DMS53 treated with DMSO at 0.1 percent for 48 hours (cell line): ENCODE results near the gene DIAPH3.
"Not testable (repeated sequence)": the region's sequence is repeated elsewhere in the genome, so short reads cannot be mapped to it uniquely, and the experiment has no call there.

Experiments used
- DNase-seq: peaks from one replicate; lab custom pipeline; 2025; ENCODE audit not compliant: unreplicated experiment; lab: John Stamatoyannopoulos, UW

The DIAPH3 gene, protein sequence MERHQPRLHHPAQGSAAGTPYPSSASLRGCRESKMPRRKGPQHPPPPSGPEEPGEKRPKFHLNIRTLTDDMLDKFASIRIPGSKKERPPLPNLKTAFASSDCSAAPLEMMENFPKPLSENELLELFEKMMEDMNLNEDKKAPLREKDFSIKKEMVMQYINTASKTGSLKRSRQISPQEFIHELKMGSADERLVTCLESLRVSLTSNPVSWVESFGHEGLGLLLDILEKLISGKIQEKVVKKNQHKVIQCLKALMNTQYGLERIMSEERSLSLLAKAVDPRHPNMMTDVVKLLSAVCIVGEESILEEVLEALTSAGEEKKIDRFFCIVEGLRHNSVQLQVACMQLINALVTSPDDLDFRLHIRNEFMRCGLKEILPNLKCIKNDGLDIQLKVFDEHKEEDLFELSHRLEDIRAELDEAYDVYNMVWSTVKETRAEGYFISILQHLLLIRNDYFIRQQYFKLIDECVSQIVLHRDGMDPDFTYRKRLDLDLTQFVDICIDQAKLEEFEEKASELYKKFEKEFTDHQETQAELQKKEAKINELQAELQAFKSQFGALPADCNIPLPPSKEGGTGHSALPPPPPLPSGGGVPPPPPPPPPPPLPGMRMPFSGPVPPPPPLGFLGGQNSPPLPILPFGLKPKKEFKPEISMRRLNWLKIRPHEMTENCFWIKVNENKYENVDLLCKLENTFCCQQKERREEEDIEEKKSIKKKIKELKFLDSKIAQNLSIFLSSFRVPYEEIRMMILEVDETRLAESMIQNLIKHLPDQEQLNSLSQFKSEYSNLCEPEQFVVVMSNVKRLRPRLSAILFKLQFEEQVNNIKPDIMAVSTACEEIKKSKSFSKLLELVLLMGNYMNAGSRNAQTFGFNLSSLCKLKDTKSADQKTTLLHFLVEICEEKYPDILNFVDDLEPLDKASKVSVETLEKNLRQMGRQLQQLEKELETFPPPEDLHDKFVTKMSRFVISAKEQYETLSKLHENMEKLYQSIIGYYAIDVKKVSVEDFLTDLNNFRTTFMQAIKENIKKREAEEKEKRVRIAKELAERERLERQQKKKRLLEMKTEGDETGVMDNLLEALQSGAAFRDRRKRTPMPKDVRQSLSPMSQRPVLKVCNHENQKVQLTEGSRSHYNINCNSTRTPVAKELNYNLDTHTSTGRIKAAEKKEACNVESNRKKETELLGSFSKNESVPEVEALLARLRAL

GRCh38 chr13:60163478-60164233, at the start of gene DIAPH3:
TSS of gene DIAPH3 (minus strand) at chr13:60163928. CDS start at chr13:60163766, 162 bp downstream.
- DNase-seq, result peak; percentile 53

GRCh38 chr13:60213236-60213744, 49.6 kb upstream of the DIAPH3 start:
- DNase-seq, result no peak

- no peak for DNase-seq
Observed at GRCh38 chr13:60211548-60211947, 47.8 kb upstream of the DIAPH3 start.

- no peak for DNase-seq
Observed at GRCh38 chr13:60210510-60211330, 47.0 kb upstream of the DIAPH3 start.

DNA sequence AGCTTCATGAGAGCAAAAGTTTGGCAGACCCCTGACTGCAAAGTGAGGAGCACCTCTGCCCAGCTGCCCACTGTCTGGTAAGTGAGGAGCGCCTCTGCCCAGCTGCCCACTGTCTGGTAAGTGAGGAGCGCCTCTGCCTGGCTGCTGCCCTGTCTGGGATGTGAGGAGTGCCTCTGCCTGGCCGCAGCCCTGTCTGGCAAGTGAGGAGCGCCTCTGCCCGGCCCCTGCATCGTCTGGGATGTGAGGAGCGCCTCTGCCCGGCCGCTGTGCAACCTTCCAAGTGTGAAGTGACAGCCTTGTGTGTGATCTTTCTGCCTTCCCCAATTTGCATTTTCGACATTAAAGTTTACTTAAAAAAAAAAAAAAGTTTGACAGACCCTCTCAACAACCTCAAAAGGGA, 41.8 kb upstream of the DIAPH3 start:
- DNase-seq, result not testable (repeated sequence)

- DNase-seq, result no peak
Observed at GRCh38 chr13:60201286-60201685, 37.6 kb upstream of the DIAPH3 start.

DNA sequence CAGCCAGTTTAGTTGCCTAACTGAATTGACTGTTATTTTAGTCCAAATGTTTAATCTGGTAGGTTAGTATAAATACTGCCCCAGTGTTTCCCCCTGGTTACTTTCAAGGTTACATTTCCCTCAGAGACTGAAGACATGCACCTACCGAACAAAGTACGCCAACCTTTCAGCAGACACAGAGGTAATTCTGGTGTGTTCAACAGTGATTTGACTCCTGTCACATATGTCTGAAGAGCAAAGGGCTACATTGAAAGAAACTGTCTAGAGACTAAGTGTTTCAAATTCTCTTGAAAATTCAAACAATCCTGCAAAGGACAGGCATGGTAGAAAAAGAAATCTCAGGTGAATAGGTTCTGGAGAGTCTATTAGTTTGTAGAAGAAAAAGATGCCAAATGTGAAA, 32.2 kb upstream of the DIAPH3 start:
- not testable (repeated sequence) for DNase-seq

GRCh38 chr13:60182907-60183306, 19.2 kb upstream of the DIAPH3 start:
- DNase-seq, result no peak

DNA sequence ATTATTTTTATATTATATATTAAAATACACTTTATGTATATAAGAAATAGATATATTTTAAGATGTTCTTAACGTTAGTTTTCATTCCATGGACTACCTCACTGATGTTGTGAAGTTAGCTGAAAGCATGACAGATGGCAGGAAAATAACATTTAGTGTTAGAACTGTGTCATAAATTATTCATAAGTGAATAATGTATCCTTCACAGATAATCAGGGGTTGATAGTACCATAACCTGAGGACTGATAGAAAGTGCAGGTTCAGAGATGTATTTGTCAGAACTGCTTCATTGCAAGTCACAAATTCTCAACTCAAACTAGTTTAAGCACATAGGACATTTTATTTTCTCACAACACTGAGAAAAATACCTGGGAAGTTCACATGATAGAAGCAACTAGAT, 14.6 kb upstream of the DIAPH3 start:
- no peak for DNase-seq

GRCh38 chr13:60175571-60175970, 11.8 kb upstream of the DIAPH3 start:
- no peak for DNase-seq

DNA sequence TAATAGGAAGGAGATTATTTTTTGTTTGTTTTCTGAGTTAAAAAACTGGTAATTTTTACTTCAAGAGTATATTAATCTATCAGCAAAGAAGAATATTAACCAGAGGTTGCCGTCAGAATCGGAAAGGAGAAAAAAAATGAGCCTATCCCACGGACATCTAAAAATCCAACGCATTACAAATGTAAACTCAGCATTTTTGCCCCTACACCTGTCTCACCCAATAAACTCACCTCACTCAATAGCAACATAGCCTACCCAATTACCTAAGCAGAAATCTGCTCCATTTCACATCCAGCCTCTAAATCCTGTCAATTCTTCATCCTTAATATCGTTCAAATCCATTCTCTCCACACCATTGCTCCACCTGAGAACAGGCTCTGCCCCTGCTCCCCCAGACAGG, 10.4 kb upstream of the DIAPH3 start:
- DNase-seq, result no peak

- no peak for DNase-seq
Observed at GRCh38 chr13:60172111-60172510, 8.4 kb upstream of the DIAPH3 start.

DNA sequence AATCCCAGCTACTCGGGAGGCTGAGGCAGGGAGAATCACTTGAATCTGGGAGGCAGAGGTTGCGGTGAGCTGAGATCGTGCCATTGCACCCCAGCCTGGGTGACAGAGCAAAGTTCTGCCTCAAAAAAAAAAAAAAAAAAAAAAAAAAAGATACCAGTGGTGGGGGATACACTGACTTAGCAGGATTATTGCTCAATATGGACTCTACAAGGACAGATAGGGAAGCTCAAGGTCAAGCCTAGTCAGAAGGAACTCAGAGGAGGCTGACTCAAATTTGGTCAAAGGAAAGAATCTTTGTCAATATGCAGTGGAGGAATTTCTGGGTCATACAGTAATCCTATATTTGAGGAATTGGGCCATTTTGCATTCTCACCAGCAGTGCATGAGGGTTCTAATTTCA, 6.7 kb upstream of the DIAPH3 start:
- no peak for DNase-seq

GRCh38 chr13:60169239-60170031, 5.7 kb upstream of the DIAPH3 start:
- no peak for DNase-seq

GRCh38 chr13:60167121-60167520, 3.4 kb upstream of the DIAPH3 start:
- no peak for DNase-seq

DNA sequence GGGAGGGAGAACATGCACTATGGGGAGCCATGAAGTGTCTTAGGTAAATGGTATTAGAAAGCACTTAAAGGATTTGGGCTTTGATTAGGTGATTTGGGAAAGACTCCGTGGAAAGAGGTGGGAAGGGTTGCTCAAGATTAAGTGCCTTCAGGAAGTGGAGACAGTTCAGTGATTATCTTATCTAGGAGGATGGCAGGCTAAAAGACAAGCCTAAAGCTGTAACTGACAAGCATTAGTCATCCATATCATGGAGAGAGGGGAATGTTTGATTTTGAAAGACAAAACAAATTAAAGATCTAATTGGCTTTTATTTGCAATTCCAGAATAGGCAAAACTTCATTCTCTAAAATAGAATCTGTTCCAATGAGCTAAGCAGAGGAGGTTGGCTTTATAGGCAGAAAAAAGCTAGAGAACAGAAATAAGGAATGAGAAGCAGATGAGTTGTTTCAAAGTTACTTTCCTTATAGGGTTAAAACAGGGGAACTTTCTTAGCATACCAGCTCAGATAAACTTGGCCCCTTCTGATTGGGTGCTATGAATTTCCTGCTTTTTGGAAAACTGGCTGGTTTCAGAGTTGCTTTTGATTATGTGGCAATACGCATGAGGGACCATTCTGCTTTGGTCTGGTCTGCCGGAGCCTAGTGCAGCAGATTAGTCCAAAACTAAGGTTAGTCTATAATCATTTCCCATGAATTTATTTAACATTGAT, 1.8 kb upstream of the DIAPH3 start:
- DNase-seq, result no peak

- DNase-seq, result no peak
Observed at GRCh38 chr13:60164234-60164889, 634 bp upstream of the DIAPH3 start.

GRCh38 chr13:60162096-60162495, 1.6 kb downstream of the DIAPH3 start:
- no peak for DNase-seq
